ENCODE measurements around the gene ACBD7. TPM values are rescaled to one million over a fixed set of nuclear protein-coding genes. Genes with fewer than 3 reads are reported as not detected.
A peak's percentile ranks its signal among the peaks of the same experiment; 100 is the strongest.

Gene ACBD7
- total RNA-seq, 4 donors from 2014 or later = 0.23 to 0.38 TPM; not detected in 2

DNA sequence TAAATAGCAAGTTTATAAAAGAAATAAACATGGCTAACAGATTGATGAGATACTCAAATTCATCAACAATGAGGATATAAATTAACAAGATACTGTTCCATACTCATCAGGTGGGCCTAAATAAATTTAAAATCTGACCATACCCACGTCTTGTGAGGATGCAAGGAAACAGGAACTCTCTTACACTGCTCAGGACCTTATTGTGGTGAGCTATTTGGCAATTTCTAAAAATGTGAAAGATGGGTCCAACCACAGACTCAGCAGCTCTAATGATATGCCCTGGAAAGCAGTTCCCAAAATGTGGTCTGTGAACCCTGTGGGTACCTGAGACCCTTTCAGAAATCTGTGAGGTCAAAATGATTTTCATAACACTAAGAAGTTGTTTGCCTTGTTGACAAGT is 30.0 kb upstream of the ACBD7 start:
- intact Hi-C loops (cut with DNase I; ENCODE audit: low total_unique reads) = no loop called here
- no peak overlapping the region for H3K4me3 ChIP-seq (ENCODE audit: low read depth, poor library complexity, severe bottlenecking)
- DNase-seq (ENCODE audit: low spot score in 2 of 2) = no peak
- TF ChIP-seq, protein P1, sequence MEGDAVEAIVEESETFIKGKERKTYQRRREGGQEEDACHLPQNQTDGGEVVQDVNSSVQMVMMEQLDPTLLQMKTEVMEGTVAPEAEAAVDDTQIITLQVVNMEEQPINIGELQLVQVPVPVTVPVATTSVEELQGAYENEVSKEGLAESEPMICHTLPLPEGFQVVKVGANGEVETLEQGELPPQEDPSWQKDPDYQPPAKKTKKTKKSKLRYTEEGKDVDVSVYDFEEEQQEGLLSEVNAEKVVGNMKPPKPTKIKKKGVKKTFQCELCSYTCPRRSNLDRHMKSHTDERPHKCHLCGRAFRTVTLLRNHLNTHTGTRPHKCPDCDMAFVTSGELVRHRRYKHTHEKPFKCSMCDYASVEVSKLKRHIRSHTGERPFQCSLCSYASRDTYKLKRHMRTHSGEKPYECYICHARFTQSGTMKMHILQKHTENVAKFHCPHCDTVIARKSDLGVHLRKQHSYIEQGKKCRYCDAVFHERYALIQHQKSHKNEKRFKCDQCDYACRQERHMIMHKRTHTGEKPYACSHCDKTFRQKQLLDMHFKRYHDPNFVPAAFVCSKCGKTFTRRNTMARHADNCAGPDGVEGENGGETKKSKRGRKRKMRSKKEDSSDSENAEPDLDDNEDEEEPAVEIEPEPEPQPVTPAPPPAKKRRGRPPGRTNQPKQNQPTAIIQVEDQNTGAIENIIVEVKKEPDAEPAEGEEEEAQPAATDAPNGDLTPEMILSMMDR (IDR thresholded peaks at IDR 0.05) = no peak
- TF ChIP-seq POLR2A (IDR thresholded peaks at IDR 0.05) = no peak
- 88 to 89% methylated on average over 1 of the region's 1 CpG for WGBS, 2 donors

DNA sequence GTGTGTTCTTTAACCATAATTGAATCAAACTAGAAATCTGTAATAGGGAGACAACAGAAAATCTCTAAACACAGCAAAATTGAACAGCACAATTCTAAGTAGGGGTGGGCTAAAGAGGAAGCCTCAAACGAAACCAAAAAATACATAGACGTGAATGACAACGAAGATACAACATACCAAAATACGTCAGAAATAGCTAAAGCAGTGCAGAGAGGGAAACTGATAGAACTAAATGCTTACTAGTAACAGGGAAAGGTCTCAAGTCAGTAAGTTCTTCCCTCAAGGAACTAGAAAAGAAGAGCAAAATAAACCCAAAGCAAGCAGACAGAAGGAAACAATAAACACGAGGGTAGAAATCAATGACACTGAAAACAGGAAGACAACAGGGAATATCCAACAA is 27.6 kb upstream of the ACBD7 start:
- WGBS, 2 donors = 95 to 96% methylated on average over 5 of the region's 5 CpGs
- intact Hi-C loops (cut with DNase I; ENCODE audit: low total_unique reads) = no loop called here
- H3K4me3 ChIP-seq (ENCODE audit: low read depth, poor library complexity, severe bottlenecking) = no peak overlapping the region
- TF ChIP-seq, protein P1 (IDR thresholded peaks at IDR 0.05) = no peak
- TF ChIP-seq POLR2A (IDR thresholded peaks at IDR 0.05) = no peak
- DNase-seq (ENCODE audit: low spot score in 2 of 2) = no peak

DNA sequence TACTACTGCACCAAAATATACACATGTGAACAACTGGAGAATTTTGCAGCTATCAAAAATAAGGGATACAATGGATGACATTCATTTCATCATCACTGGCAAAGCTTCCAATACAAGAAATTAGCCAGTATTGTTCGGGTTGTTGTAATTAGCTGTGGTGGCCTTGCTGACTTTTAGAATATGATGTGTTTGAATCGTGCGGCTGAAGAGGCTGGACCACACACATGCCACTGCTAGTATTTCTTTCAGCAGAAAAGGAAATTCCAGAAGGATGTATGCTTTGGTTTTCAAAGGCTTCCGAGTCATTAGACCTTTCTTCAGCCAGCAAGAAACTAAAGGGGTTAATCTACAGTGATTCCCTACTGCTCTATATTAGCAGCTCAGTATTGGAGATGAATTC is 25.2 kb upstream of the ACBD7 start:
- DNase-seq (ENCODE audit: low spot score in 2 of 2) = no peak
- intact Hi-C loops (cut with DNase I; ENCODE audit: low total_unique reads) = no loop called here
- WGBS, 2 donors = 92 to 94% methylated on average over 4 of the region's 4 CpGs

DNA sequence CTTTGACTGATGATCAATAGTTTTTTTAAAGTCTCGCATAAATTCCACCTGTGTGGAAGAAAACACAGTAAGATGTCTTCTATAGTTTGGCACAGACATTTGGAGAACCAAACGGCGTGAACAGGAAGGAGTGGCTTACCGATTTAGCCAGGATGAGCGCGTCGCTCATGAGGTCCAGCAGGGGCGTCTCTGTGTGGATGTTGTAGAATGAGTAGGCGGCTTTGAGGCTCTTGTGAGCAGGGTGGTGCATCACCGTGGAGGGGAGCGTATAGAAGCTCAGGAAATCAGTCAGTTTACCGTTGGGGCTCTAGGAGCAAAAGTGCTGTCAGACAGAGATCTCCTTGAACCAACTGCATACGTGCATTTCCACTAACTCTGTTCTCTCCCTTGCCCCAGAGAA is 24.1 kb upstream of the ACBD7 start:
- H3K4me3 ChIP-seq (ENCODE audit: low read depth, poor library complexity, severe bottlenecking) = no peak overlapping the region
- DNase-seq (ENCODE audit: low spot score in 2 of 2) = peak in 1 of 2 donors; percentile 42
- intact Hi-C loops (cut with DNase I; ENCODE audit: low total_unique reads) = no loop called here
- TF ChIP-seq, protein P1 (IDR thresholded peaks at IDR 0.05) = no peak
- no peak for TF ChIP-seq POLR2A (IDR thresholded peaks at IDR 0.05)
- WGBS, 2 donors = 91 to 93% methylated on average over 13 of the region's 13 CpGs

More for the DNA sequence above, 25.2 kb upstream of the ACBD7 start:
- no peak overlapping the region for H3K4me3 ChIP-seq (ENCODE audit: low read depth, poor library complexity, severe bottlenecking)
- TF ChIP-seq, protein P1 (IDR thresholded peaks at IDR 0.05) = no peak

DNA sequence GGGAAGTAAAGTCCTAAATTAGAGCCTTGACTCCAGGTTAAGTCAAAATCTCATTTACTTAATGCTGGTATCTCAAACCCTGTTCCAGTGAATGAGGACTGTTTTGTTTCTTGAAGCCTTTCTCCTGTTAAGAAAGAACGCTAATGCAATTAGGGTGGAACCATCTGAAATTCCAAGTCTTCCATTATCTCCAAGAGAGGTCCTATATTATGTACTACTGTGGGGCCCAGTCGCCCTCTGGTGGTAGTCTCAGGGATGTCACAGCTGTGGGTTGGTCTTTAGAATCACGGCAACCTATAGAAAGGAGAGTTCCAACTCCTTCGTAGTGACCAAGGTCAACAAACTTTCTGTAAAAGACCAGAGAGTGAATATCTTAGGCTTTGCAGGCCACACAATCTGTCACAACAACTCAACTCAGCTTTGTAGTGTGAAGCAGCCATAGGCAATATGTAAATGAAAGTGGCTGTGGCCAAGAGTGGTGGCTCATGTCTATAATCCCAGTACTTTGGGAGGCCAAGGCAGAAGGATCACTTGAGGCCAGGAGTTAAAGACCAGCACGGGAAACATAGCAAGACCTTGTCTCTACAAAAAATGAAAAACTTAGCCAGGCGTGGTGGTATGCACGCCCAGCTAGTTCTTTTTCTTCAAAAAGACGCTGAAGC is 17.9 kb upstream of the ACBD7 start:
- intact Hi-C loops (cut with DNase I; ENCODE audit: low total_unique reads) = loop anchor here (10.0 kb wide), 1 partner anchor 612 kb away; no protein-coding TSS in a partner anchor
- H3K4me3 ChIP-seq (ENCODE audit: low read depth, poor library complexity, severe bottlenecking) = no peak overlapping the region
- DNase-seq (ENCODE audit: low spot score in 2 of 2) = peak; percentile 59 to 93
- WGBS, 2 donors = 50 to 51% methylated on average over 8 of the region's 8 CpGs
- TF ChIP-seq POLR2A (IDR thresholded peaks at IDR 0.05) = no peak
- TF ChIP-seq, protein P1 (IDR thresholded peaks at IDR 0.05) = peak in 1 of 3 donors; percentile 63

DNA sequence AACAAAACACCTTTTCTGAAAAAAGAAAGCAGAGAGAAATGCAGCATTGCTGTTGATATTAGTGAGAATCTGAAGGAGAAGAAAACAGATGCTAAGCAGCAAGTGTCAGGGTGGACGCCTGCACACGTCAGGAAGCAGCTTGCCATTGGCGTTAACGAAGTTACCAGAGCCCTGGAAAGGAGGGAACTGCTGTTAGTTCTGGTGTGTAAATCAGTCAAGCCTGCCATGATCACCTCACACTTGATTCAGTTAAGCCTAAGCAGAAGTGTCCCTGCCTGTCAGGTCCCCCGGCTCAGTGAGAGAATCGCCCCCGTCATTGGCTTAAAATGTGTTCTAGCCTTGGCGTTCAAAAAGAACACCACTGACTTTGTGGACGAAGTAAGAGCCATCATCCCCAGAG is 14.9 kb upstream of the ACBD7 start:
- H3K4me3 ChIP-seq (ENCODE audit: low read depth, poor library complexity, severe bottlenecking) = no peak overlapping the region
- TF ChIP-seq POLR2A (IDR thresholded peaks at IDR 0.05) = no peak
- TF ChIP-seq, protein P1 (IDR thresholded peaks at IDR 0.05) = no peak
- WGBS, 2 donors = 84 to 88% methylated on average over 9 of the region's 9 CpGs
- intact Hi-C loops (cut with DNase I; ENCODE audit: low total_unique reads) = loop anchor here (10.0 kb wide), 1 partner anchor 609 kb away; no protein-coding TSS in a partner anchor
- peak in 1 of 2 donors; percentile 3 for DNase-seq (ENCODE audit: low spot score in 2 of 2)
